ENCODE data around the gene MAD1L1. TPM values are rescaled to one million over a fixed set of nuclear protein-coding genes. Genes with fewer than 3 reads are reported as not detected.

MAD1L1 gene
- total and polyA plus RNA-seq, 2 of the 13 experiments (the other 11 are each of a cell fraction or from before 2014, with no cell fraction given), result 17.4 to 64.7 TPM

DNA sequence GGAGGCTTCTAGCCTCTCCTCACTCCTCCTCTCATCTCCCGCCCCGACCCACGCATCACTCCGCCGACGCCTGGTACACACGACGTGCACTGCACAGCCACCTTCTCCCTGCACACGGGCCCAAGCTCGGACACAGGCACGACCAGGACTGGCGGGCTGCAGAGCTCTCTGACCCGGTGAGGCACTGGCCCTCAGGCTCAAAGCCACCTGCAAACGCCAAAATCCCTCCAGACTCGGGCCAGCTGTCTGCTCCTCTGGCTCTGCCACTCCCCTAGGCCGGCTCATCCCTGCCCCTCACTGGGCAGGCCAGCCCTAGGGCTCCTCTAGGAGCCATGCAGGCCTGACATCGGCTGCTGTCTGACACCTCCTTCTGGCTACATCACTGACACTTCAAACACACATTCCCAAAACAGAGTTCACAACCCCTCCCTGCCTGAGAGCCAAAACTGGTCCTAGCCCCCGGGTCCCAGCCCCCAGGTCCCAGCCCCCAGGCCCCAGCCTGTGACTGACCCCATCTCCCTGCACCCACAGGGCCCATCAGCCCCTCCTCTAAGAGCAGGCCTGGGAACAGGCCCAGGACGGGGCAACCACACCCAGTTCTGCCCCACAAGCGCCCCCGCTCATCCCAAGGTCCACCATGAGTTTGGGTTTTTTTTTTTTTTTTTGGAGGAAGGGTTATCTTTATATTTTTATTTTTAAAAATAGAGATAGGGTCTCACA lies 35.1 kb downstream of the MAD1L1 start (continued):
- TF ChIP-seq, protein P1, sequence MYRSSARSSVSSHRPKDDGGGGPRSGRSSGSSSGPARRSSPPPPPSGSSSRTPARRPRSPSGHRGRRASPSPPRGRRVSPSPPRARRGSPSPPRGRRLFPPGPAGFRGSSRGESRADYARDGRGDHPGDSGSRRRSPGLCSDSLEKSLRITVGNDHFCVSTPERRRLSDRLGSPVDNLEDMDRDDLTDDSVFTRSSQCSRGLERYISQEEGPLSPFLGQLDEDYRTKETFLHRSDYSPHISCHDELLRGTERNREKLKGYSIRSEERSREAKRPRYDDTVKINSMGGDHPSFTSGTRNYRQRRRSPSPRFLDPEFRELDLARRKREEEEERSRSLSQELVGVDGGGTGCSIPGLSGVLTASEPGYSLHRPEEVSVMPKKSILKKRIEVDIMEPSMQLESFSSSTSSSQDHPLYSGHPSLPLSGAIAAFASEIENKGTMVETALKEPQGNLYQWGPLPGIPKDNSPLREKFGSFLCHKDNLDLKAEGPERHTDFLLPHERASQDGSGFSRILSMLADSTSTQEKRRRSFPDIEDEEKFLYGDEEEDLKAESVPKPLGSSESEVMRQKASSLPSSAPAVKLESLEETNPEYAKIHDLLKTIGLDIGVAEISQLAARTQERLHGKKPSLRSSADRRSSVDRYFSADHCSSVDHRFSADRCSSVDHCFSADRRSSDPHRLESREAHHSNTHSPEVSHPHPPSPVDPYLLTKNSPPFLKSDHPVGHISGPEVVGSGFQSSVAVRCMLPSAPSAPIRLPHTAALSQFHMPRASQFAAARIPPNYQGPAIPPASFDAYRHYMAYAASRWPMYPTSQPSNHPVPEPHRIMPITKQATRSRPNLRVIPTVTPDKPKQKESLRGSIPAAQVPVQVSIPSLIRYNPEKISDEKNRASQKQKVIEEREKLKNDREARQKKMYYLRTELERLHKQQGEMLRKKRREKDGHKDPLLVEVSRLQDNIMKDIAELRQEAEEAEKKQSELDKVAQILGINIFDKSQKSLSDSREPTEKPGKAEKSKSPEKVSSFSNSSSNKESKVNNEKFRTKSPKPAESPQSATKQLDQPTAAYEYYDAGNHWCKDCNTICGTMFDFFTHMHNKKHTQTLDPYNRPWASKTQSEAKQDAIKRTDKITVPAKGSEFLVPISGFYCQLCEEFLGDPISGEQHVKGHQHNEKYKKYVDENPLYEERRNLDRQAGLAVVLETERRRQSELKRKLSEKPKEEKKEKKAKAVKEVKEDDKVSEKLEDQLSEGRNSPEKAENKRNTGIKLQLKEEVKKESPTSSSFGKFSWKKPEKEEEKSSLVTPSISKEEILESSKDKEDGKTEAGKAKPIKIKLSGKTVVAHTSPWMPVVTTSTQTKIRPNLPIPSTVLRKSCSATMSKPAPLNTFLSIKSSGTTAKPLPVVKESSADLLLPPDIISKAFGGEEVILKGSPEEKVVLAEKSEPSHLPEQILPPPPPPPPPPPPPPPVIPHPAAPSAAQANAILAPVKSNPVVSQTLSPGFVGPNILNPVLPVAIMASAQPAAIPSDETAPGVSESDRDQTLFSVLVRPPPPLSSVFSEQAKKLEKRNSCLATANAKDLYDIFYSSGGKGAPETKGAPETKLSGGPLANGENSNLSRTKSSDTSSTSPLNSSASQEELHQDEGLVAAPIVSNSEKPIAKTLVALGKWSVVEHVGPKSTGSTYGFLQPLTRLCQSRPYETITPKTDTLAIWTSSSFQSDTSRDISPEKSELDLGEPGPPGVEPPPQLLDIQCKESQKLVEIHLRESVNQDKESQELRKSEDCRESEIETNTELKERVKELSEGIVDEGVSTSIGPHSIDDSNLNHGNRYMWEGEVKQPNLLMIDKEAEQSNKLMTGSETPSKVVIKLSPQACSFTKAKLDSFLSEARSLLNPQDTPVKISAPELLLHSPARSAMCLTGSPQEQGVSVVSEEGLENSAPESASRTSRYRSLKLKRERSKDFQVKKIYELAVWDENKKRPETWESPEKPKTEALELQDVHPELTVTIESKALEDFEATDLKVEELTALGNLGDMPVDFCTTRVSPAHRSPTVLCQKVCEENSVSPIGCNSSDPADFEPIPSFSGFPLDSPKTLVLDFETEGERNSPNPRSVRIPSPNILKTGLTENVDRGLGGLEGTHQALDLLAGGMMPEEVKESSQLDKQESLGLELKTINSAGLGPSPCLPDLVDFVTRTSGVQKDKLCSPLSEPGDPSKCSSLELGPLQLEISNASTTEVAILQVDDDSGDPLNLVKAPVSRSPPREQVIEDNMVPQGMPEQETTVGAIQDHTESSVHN (CRISPR knock-in tag; IDR thresholded peaks at IDR 0.05), result no peak
- TF ChIP-seq ZNF383 (CRISPR knock-in tag; IDR thresholded peaks at IDR 0.05; ENCODE audit: borderline replicate concordance) (no peak), ETV6 (CRISPR knock-in tag; conservative IDR thresholded peaks at IDR 0.05) (no peak), HDAC6 (IDR thresholded peaks at IDR 0.05; ENCODE audit: low read depth, low read length) (no peak), SMYD3 (CRISPR knock-in tag; IDR thresholded peaks at IDR 0.05) (no peak), ZNF274 (CRISPR knock-in tag; IDR thresholded peaks at IDR 0.05) (no peak), HNRNPUL1 (IDR thresholded peaks at IDR 0.05; ENCODE audit: low read depth, low read length) (no peak), ZSCAN31 (CRISPR knock-in tag; IDR thresholded peaks at IDR 0.05; ENCODE audit: low read depth) (no peak), SOX6 (IDR thresholded peaks at IDR 0.05) (no peak), SOX6 (CRISPR knock-in tag; IDR thresholded peaks at IDR 0.05) (no peak), ZFP41 (CRISPR knock-in tag; IDR thresholded peaks at IDR 0.05; ENCODE audit: borderline replicate concordance) (no peak)

All from HepG2 (cell line).